Neural cell (in vitro differentiated cells): ENCODE data around the gene DCLK1. TPM values are rescaled to one million over a fixed set of nuclear protein-coding genes. Genes with fewer than 3 reads are reported as not detected.

ENCODE experiments used
- H2AFZ ChIP-seq: fragments of 200-600, 300-800 bp; sonication (generic), shearing (Covaris generic); 2 replicates; pipeline ENCODE4 v1.6.0; 2014; ENCODE audit warnings: low read depth, mild to moderate bottlenecking, antibody characterized with exemption, low read length, moderate library complexity
- H3F3A ChIP-seq: fragments of 200-600 bp; shearing (Covaris generic); 2 replicates; pipeline ENCODE4 v1.6.1; 2016; ENCODE audit warnings: mild to moderate bottlenecking, moderate library complexity, mixed read lengths, antibody characterized with exemption, low read length; ENCODE audit not compliant: insufficient read depth, poor library complexity, severe bottlenecking
- H3K27ac ChIP-seq: fragments of 200-600, 300-800 bp; sonication (generic), shearing (Covaris generic); 2 replicates; pipeline ENCODE4 v1.5.1; 2014; ENCODE audit warnings: mild to moderate bottlenecking, low read length, moderate library complexity
- H3K27me3 ChIP-seq: fragments of 300-800, 200-600 bp; sonication (generic), shearing (Covaris generic); 2 replicates; pipeline ENCODE4 v1.6.0; 2014; ENCODE audit warnings: mild to moderate bottlenecking, low read depth, low read length, moderate library complexity; ENCODE audit not compliant: insufficient read depth
- H3K36me3 ChIP-seq: fragments of 300-800, 200-600 bp; sonication (generic), shearing (Covaris generic); 2 replicates; pipeline ENCODE4 v1.5.1; 2014; ENCODE audit warnings: mild to moderate bottlenecking, antibody characterized with exemption, low read length, moderate library complexity; ENCODE audit not compliant: insufficient read depth
- H3K4me2 ChIP-seq: fragments of 300-800, 200-600 bp; sonication (generic), shearing (Covaris generic); 2 replicates; pipeline ENCODE4 v1.6.0; 2014; ENCODE audit warnings: mild to moderate bottlenecking, low read length
- H3K4me3 ChIP-seq: fragments of 300-800, 200-600 bp; sonication (generic), shearing (Covaris generic); 2 replicates; pipeline ENCODE4 v1.5.1; 2014; ENCODE audit warnings: mild to moderate bottlenecking, low read length, moderate library complexity
- H3K79me2 ChIP-seq: fragments of 200-600 bp; shearing (Covaris generic); replicated peaks from 2 replicates; pipeline ENCODE4 v1.6.0; 2014; ENCODE audit warnings: mild to moderate bottlenecking, low read length, moderate library complexity; ENCODE audit not compliant: insufficient read depth
- H3K9ac ChIP-seq: fragments of 300-800, 200-600 bp; sonication (generic), shearing (Covaris generic); 2 replicates; pipeline ENCODE4 v1.6.1; 2016; ENCODE audit warnings: mild to moderate bottlenecking, low read length, mixed read lengths
- H3K9me2 ChIP-seq: fragments of 200-600 bp; shearing (Covaris generic); 2 replicates; pipeline ENCODE4 v1.6.1; 2016; ENCODE audit warnings: mild to moderate bottlenecking, low read length, mixed read lengths; ENCODE audit not compliant: insufficient read depth
- H3K9me3 ChIP-seq: fragments of 200-600, 300-800 bp; sonication (generic), shearing (Covaris generic); 2 replicates; pipeline ENCODE4 v1.6.1; 2016; ENCODE audit warnings: mild to moderate bottlenecking, mixed run types, low read length, moderate library complexity, mixed read lengths
- H4K20me1 ChIP-seq: fragments of 200-600 bp; shearing (Covaris generic); 2 replicates; pipeline ENCODE4 v1.6.1; 2016; ENCODE audit warnings: mild to moderate bottlenecking, mixed run types; ENCODE audit not compliant: insufficient read depth
- EP300 ChIP-seq: fragments of 450-650 bp; conservative IDR thresholded peaks from 2 replicates; pipeline ENCODE4 v1.6.1; 2014; ENCODE audit warnings: antibody characterized with exemption, mild to moderate bottlenecking, moderate library complexity; ENCODE audit not compliant: poor library complexity, severe bottlenecking
- EZH2 ChIP-seq: fragments of 200-600, 300-800 bp; shearing (Covaris generic), sonication (generic); IDR thresholded peaks from 2 replicates; pipeline ENCODE4 v1.6.1; 2014; ENCODE audit warnings: antibody characterized with exemption, low read length, borderline replicate concordance, mild to moderate bottlenecking; ENCODE audit not compliant: insufficient read depth, poor library complexity, severe bottlenecking
- MXI1 ChIP-seq: fragments of 450-650 bp; conservative IDR thresholded peaks from 2 replicates; pipeline ENCODE4 v1.6.1; 2014; ENCODE audit warnings: antibody characterized with exemption, mild to moderate bottlenecking; ENCODE audit not compliant: poor library complexity, severe bottlenecking
- POLR2AphosphoS5 ChIP-seq: IDR thresholded peaks from 2 replicates; pipeline ENCODE4 v1.6.1; 2012
- RAD21 ChIP-seq: fragments of 450-650 bp; conservative IDR thresholded peaks from 2 replicates; pipeline ENCODE4 v1.6.1; 2014; ENCODE audit warnings: antibody characterized with exemption, mild to moderate bottlenecking, moderate library complexity
- SMC3 ChIP-seq: fragments of 450-650 bp; conservative IDR thresholded peaks from 2 replicates; pipeline ENCODE4 v1.6.1; 2014; ENCODE audit warnings: antibody characterized with exemption, mild to moderate bottlenecking, moderate library complexity; ENCODE audit not compliant: poor library complexity
- TAF1 ChIP-seq: IDR thresholded peaks from 2 replicates; pipeline ENCODE4 v1.6.1; 2012; ENCODE audit warnings: low read depth
- polyA plus RNA-seq: library from polyadenylated mRNA; depleted of rRNA; stranded (reverse); fragments of >200 nt; gene quantifications from 2 replicates; pipeline ENCODE4 v1.2.3, GENCODE V29; 2014
- TF ChIP-seq, protein P1 (sequence below): IDR thresholded peaks from 2 replicates; pipeline ENCODE4 v1.6.1; 2012; ENCODE audit warnings: borderline replicate concordance
- TF ChIP-seq, protein P2 (sequence below): fragments of 450-650 bp; IDR thresholded peaks from 2 replicates; pipeline ENCODE4 v1.5.1; 2014; ENCODE audit warnings: antibody characterized with exemption, mild to moderate bottlenecking, moderate library complexity; ENCODE audit not compliant: poor library complexity, severe bottlenecking

The DCLK1 gene
- polyA plus RNA-seq, 1 donor from 2014 or later: 124 TPM

DNA sequence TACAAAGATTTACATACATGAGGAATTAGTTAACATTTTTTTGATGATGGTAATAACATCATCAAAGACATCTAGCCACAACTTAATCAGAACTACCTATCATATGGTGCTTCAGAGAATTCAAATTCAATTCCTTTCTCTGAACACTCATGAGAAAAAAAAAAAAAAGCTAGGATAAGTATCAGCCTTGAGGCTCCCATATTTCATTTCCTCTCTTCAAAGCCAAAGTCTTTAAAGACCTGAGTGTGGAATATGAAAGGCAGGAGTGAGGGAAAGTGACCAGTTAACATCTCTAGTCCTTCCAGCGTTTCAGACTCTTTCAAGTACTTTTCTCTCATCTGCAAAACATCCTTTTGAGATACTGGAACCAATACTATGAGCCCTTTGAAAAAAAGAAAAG is 137.5 kb downstream of the DCLK1 start:
- H3K4me2 ChIP-seq: no peak overlapping the region
- H3K9me2 ChIP-seq: no peaks in the 10 kb centered on the region
- no peak overlapping the region for H2AFZ ChIP-seq
- H4K20me1 ChIP-seq: no peaks in the 10 kb centered on the region
- no peaks in the 10 kb centered on the region for H3F3A ChIP-seq
- H3K9ac ChIP-seq: no peak overlapping the region
- H3K36me3 ChIP-seq: no peaks in the 10 kb centered on the region
- peak overlapping the region; percentile 70 for H3K27ac ChIP-seq
- peaks cover 32% of the 10 kb centered on the region for H3K79me2 ChIP-seq
- no peaks in the 10 kb centered on the region for H3K9me3 ChIP-seq
- peak overlapping the region; percentile 39 for H3K4me3 ChIP-seq
- TF ChIP-seq, protein P1, sequence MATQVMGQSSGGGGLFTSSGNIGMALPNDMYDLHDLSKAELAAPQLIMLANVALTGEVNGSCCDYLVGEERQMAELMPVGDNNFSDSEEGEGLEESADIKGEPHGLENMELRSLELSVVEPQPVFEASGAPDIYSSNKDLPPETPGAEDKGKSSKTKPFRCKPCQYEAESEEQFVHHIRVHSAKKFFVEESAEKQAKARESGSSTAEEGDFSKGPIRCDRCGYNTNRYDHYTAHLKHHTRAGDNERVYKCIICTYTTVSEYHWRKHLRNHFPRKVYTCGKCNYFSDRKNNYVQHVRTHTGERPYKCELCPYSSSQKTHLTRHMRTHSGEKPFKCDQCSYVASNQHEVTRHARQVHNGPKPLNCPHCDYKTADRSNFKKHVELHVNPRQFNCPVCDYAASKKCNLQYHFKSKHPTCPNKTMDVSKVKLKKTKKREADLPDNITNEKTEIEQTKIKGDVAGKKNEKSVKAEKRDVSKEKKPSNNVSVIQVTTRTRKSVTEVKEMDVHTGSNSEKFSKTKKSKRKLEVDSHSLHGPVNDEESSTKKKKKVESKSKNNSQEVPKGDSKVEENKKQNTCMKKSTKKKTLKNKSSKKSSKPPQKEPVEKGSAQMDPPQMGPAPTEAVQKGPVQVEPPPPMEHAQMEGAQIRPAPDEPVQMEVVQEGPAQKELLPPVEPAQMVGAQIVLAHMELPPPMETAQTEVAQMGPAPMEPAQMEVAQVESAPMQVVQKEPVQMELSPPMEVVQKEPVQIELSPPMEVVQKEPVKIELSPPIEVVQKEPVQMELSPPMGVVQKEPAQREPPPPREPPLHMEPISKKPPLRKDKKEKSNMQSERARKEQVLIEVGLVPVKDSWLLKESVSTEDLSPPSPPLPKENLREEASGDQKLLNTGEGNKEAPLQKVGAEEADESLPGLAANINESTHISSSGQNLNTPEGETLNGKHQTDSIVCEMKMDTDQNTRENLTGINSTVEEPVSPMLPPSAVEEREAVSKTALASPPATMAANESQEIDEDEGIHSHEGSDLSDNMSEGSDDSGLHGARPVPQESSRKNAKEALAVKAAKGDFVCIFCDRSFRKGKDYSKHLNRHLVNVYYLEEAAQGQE: no peak
- TF ChIP-seq POLR2AphosphoS5: no peak
- no peak for TF ChIP-seq TAF1
- TF ChIP-seq SMC3: no peak
- TF ChIP-seq EZH2: no peak
- TF ChIP-seq, protein P2, sequence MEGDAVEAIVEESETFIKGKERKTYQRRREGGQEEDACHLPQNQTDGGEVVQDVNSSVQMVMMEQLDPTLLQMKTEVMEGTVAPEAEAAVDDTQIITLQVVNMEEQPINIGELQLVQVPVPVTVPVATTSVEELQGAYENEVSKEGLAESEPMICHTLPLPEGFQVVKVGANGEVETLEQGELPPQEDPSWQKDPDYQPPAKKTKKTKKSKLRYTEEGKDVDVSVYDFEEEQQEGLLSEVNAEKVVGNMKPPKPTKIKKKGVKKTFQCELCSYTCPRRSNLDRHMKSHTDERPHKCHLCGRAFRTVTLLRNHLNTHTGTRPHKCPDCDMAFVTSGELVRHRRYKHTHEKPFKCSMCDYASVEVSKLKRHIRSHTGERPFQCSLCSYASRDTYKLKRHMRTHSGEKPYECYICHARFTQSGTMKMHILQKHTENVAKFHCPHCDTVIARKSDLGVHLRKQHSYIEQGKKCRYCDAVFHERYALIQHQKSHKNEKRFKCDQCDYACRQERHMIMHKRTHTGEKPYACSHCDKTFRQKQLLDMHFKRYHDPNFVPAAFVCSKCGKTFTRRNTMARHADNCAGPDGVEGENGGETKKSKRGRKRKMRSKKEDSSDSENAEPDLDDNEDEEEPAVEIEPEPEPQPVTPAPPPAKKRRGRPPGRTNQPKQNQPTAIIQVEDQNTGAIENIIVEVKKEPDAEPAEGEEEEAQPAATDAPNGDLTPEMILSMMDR: no peak
- TF ChIP-seq EP300: no peak
- TF ChIP-seq RAD21: no peak
- no peak for TF ChIP-seq MXI1
- no peaks in the 10 kb centered on the region for H3K27me3 ChIP-seq

DNA sequence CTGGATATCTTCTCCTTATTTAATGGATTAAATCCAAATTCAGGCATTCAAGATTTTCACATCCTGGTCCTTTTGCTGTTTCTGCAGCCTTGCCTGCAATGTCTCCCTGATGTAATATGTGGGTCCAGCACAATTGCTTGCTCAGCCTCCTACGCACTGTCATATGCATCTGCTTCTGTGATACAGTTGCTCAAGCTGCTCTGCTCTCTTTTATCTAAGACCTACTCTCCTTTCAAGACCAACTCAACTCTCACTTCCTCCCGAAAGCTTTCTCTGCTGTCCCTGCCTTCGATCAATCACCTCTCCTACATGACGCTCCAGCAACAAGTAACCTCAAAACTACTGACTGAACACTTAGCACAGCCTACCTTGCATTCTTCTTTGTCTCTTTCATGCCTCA is 138.2 kb downstream of the DCLK1 start:
- H4K20me1 ChIP-seq: no peaks in the 10 kb centered on the region
- H3K9me2 ChIP-seq: no peaks in the 10 kb centered on the region
- no peaks in the 10 kb centered on the region for H3K9me3 ChIP-seq
- H3K27me3 ChIP-seq: no peaks in the 10 kb centered on the region
- H3K36me3 ChIP-seq: no peaks in the 10 kb centered on the region
- no peak overlapping the region for H3K4me3 ChIP-seq
- no peak overlapping the region for H2AFZ ChIP-seq
- H3F3A ChIP-seq: no peaks in the 10 kb centered on the region
- peaks cover 32% of the 10 kb centered on the region for H3K79me2 ChIP-seq
- H3K9ac ChIP-seq: no peak overlapping the region
- TF ChIP-seq EP300 (no peak), RAD21 (no peak), SMC3 (no peak), MXI1 (no peak), POLR2AphosphoS5 (no peak), TAF1 (no peak), EZH2 (no peak)
- TF ChIP-seq, protein P1: no peak
- TF ChIP-seq, protein P2: no peak
- peak overlapping the region; percentile 1 for H3K27ac ChIP-seq
- H3K4me2 ChIP-seq: no peak overlapping the region
